Immature natural killer cell (primary cell): ENCODE results near the gene TMEM134. TPM values are rescaled to one million over a fixed set of nuclear protein-coding genes. Genes with fewer than 3 reads are reported as not detected.
A peak's percentile ranks its signal among the peaks of the same experiment; 100 is the strongest.
"Not testable (repeated sequence)": the region's sequence is repeated elsewhere in the genome, so short reads cannot be mapped to it uniquely, and the experiment has no call there.

Experiments
- DNase-seq, 3 donors: peaks; one replicate each; pipeline ENCODE4 v3.0.0; 2022; ENCODE audit warnings: mixed read lengths in 1 of 3
- H3K27ac Mint-ChIP-seq, 6 donors: one replicate each; pipeline ENCODE4 v1.8.0; 2020; ENCODE audit warnings: mixed read lengths in 6 of 6, mild to moderate bottlenecking in 5 of 6, inconsistent platforms in 4 of 6, moderate library complexity in 3 of 6
- H3K27me3 Mint-ChIP-seq, 3 donors: one replicate each; pipeline ENCODE4 v1.8.0; 2020 to 2021; ENCODE audit warnings: low read depth in 3 of 3, mild to moderate bottlenecking in 3 of 3, mixed read lengths in 3 of 3, moderate library complexity in 3 of 3, inconsistent platforms in 1 of 3
- H3K36me3 Mint-ChIP-seq, 3 donors: one replicate each; pipeline ENCODE4 v1.8.0; 2020; ENCODE audit warnings: mixed read lengths in 3 of 3, inconsistent platforms in 2 of 3, mild to moderate bottlenecking in 2 of 3
- H3K4me1 Mint-ChIP-seq, 2 donors: one replicate each; pipeline ENCODE4 v1.8.0; 2020; ENCODE audit warnings: inconsistent platforms in 2 of 2, mild to moderate bottlenecking in 2 of 2, mixed read lengths in 2 of 2, moderate library complexity in 1 of 2
- H3K4me3 Mint-ChIP-seq, 5 donors: one replicate each; pipeline ENCODE4 v1.8.0; 2020; ENCODE audit warnings: mild to moderate bottlenecking in 5 of 5, mixed read lengths in 5 of 5, inconsistent platforms in 3 of 5, moderate library complexity in 3 of 5
- H3K9me3 Mint-ChIP-seq, 6 donors: one replicate each; pipeline ENCODE4 v1.8.0; 2020; ENCODE audit warnings: mild to moderate bottlenecking in 6 of 6, mixed read lengths in 6 of 6, inconsistent platforms in 4 of 6, moderate library complexity in 3 of 6
- polyA plus RNA-seq, 3 donors: library from polyadenylated mRNA; unstranded; fragments of 300-500 nt; fragmentation: Illumina TruSeq; gene quantifications; one replicate each; pipeline ENCODE4 v1.2.3, GENCODE V29; 2021

The TMEM134 gene
- polyA plus RNA-seq, 3 donors from 2014 or later, result 154 to 255 (median 189) TPM

DNA sequence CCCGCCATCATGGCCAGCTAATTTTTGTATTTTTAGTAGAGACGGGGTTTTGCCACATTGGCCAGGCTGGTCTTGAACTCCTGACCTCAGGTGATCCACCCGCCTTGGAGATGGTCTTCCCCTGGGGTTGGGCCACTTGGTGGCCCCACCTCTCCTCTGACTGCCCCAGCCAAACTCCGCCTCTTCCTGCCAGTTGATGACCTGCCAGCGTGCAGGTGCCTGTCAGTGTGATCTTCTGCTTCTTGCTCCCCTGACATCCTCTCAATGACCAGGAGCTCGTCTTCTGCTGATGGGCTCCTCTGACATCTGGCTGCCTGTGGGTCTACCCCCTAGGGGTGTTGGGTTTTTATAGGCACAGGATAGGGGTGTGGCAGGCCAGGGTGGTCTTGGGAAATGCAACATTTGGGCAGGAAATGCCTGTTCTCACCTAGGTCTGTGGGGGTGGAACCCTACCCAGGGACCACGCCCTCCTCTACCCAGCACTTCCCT is 16.9 kb upstream of the TMEM134 start:
- peak; percentile 17 to 30 (median 19) for DNase-seq
- Mint-ChIP-seq H3K27ac (peak overlapping the region; percentile 66 to 90 (median 87)), H3K4me3 (peak overlapping the region; percentile 52 to 82 (median 75)), H3K4me1 (peaks cover 57 to 60% of the 10 kb centered on the region in 2 donors), H3K36me3 (peaks cover 0 to 15% (median 9%) of the 10 kb centered on the region in 3 donors)
- not testable (repeated sequence) for H3K27me3 Mint-ChIP-seq, H3K9me3 Mint-ChIP-seq

DNA sequence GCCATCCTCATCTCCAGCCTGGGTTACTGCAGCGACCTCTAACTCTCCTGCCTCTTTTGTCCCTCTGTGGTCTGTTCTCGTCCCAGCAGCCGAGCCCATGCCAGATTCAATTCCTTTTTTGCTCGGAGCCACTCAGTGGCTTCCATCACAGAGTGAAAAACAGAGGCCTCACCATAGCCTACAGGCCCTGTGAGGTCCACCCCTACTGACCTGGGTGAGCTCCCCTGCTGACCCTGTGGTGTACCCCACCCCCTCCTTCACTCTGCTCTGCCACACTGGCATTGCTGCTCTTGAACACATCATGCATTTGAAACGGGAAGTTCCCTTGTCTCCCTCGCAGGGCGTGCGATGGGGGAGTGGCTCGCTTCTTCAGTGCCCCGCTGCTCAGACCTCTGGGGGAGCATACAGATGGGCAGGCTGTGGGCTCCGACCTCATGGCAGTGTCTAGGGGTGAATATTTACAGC is 15.8 kb upstream of the TMEM134 start:
- Mint-ChIP-seq H3K27ac (peak overlapping the region; percentile 96 to 100 (median 100)), H3K9me3 (no peaks in the 10 kb centered on the region), H3K4me3 (peak overlapping the region; percentile 96 to 100 (median 99)), H3K27me3 (peaks cover 5 to 9% (median 6%) of the 10 kb centered on the region in 3 donors), H3K36me3 (peaks cover 0 to 14% (median 9%) of the 10 kb centered on the region in 3 donors), H3K4me1 (peaks cover 57 to 60% of the 10 kb centered on the region in 2 donors)
- DNase-seq, result peak; percentile 20 to 41 (median 20)

DNA sequence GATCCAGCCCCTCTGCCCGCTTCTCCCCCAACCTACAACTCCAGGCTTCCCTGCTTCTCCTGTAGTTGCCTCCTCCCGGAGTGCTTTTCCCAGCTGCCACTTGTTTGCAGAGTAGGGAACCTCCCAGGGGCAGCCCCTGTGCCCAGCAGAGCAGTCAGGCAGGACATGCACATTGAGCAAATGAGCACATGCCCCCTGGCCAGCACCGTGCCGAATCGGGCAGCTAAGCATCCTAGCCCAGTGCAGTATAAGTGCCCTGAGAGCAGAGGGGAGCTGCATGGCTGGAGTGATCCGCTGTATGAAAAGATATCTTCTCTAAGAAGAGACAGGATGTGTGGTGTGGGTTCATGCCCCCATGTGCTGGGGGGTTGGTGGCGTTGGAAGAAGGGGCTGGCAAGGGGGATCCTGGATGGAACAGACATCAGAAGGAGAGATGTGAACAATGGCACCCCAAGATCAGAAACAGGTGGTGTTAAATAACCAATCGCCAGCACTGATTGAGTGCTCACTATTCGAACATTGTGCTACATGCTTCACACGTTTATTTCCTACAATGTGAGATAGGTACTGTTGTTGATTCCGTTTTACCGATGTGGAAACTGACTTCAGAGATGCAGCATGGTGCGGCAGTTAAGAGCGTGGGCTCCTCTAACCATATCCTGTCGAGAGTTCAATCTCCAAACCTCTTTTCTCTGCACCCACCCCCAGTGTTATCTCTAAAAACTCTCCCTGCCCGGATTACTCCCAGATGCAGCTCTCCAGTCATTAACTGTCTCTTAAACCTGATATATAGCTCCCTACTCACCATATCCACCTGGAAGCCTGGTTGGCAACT is 15.0 kb upstream of the TMEM134 start:
- Mint-ChIP-seq H3K27me3 (peaks cover 5 to 9% (median 6%) of the 10 kb centered on the region in 3 donors), H3K27ac (peak overlapping the region; percentile 96 to 100 (median 100)), H3K9me3 (no peaks in the 10 kb centered on the region), H3K4me1 (peaks cover 55 to 60% of the 10 kb centered on the region in 2 donors), H3K36me3 (peaks cover 0 to 10% (median 9%) of the 10 kb centered on the region in 3 donors), H3K4me3 (peak overlapping the region; percentile 96 to 100 (median 99))
- DNase-seq, result peak; percentile 19 to 53 (median 33)

DNA sequence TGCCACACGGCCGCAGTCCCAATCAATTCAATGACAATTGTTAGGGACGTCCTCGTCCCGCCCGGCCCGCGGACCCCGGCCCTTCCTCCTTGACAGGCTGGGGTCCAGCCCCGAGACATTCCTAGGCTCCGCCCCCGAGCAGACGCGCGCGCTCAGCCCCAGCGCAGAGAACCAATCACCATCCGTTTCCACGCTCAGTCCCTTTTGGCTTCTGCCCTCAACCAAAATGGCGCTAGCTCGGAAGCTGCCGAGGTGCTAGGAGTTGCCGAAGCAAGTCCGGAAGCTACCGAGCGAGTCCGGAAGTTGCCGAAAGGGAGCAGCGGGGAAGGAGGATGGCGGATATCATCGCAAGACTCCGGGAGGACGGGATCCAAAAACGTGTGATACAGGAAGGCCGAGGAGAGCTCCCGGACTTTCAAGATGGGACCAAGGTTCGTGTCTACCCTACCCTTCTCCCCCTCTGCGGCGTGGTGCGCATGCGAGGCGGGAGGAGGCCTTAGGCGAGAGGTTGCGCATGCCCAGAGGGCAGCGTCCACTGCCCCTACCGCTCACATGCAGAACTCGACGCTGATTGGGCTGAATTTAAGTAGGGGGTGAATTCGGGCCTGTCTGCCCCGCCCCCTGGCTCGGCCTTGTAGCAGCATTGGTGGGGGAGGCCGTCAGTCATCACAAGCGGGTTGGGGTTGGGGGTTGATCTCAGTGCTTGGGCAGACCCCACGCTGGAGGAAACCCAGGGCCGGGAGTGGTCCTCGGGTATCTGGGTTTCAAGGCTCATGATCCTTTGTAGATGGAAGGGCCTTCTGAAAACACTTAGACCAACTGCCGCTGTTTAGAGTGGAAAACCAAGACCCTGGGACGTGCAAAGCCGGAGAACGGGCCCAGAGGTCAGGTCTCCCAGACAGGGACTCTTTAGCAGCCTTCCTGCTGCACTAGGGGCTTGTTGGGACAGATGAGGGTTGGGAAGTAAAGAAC is 14.1 kb upstream of the TMEM134 start, which contains the start of gene AIP:
Gene AIP, plus strand, starts transcription at position 200 of the 972 bp plus-strand sequence. Its CDS starts 133 bp downstream, at position 333.
- H3K36me3 Mint-ChIP-seq, result peaks cover 0 to 9% (median 9%) of the 10 kb centered on the region in 3 donors
- H3K9me3 Mint-ChIP-seq, result no peaks in the 10 kb centered on the region
- H3K4me3 Mint-ChIP-seq, result peak within 1 kb of the TSS; percentile 96 to 100 (median 99)
- H3K4me1 Mint-ChIP-seq, result peaks cover 53 to 59% of the 10 kb centered on the region in 2 donors
- peak within 1 kb of the TSS; percentile 96 to 100 (median 100) for H3K27ac Mint-ChIP-seq
- DNase-seq, result peak; percentile 96 to 97 (median 96)
- peaks cover 5 to 9% (median 6%) of the 10 kb centered on the region in 3 donors for H3K27me3 Mint-ChIP-seq

DNA sequence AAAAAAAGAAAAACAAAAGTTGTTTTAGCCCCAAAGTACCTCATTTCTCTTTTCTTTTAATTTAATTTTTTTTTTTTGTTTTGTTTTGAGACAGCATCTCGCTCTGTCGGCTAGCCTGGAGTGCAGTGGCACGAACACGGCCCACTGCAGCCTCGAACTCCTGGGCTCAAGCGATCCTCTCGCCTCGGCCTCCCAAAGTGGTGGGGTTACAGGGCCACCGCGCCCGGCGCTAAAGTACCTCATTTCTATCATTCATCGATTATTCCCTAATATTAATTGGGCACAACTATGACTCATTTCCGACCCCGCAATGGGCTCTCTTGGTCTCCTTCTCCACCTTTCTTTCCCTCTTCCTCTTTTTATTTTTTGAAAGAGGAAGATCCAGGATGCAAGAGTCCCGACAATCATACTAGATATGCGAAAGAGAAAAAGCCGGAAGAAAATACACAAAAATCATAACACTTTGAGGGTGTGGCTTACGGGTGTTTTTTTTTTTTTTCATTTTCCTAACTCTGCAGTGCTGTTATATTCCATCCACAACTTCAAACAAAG is 13.3 kb upstream of the TMEM134 start:
- Mint-ChIP-seq H3K27me3 (peaks cover 6 to 9% (median 9%) of the 10 kb centered on the region in 3 donors), H3K9me3 (no peaks in the 10 kb centered on the region), H3K36me3 (peaks cover 0 to 4% (median 2%) of the 10 kb centered on the region in 3 donors), H3K4me1 (peaks cover 46 to 51% of the 10 kb centered on the region in 2 donors), H3K4me3 (peak overlapping the region; percentile 96 to 100 (median 99)), H3K27ac (peak overlapping the region; percentile 96 to 100 (median 100))
- no peak for DNase-seq

DNA sequence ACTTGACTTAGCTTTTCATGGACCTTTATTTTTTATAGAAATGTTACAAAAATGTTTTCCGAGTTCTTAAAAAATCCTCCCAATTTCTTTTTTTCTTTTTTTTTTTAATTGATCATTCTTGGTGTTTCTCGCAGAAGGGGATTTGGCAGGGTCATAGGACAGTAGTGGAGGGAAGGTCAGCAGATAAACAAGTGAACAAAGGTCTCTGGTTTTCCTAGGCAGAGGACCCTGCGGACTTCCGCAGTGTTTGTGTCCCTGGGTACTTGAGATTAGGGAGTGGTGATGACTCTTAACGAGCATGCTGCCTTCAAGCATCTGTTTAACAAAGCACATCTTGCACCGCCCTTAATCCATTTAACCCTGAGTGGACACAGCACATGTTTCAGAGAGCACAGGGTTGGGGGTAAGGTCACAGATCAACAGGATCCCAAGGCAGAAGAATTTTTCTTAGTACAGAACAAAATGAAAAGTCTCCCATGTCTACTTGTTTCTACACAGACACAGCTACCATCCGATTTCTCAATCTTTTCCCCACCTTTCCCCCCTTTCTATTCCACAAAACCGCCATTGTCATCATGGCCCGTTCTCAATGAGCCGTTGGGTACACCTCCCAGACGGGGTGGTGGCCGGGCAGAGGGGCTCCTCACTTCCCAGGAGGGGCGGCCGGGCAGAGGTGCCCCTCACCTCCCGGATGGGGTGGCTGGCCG is 8.4 kb upstream of the TMEM134 start:
- not testable (repeated sequence) for H3K4me1 Mint-ChIP-seq, H3K36me3 Mint-ChIP-seq, H3K9me3 Mint-ChIP-seq, H3K4me3 Mint-ChIP-seq, H3K27me3 Mint-ChIP-seq, DNase-seq, H3K27ac Mint-ChIP-seq

DNA sequence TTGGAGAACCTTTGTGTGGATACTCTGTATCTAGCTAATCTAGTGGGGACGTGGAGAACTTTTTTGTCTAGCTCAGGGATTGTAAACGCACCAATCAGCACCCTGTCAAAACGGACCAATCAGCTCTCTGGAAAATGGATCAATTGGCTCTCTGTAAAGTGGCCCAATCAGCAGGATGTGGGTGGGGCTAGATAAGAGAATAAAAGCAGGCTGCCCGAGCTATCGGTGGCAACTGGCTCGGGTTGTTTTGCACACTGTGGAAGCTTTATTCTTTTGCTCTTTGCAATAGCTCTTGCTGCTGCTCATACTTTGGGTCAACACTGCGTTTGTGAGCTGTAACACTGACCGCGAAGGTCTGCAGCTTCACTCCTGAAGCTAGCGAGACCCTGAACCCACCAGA is 7.6 kb upstream of the TMEM134 start:
- not testable (repeated sequence) for H3K4me3 Mint-ChIP-seq, H3K4me1 Mint-ChIP-seq, DNase-seq, H3K9me3 Mint-ChIP-seq, H3K36me3 Mint-ChIP-seq, H3K27me3 Mint-ChIP-seq, H3K27ac Mint-ChIP-seq

DNA sequence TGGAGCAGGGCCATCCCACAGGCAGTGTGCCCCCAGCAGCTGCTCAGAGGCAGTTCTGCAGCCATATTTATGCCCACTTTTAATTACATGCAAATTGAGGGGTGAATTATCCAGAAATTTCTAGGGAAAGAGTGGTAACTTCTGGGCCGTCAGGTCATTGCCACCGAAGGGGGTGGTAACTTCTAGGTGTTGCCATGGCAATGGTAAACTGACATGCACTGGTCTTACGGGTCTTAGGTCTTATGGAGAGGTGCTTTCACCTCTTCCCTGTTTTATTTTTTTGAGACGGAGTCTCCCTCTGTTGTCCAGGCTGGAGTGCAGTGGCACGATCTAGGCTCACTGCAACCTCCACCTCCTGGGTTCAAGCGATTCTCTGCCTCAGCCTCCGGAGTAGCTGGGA is 3.8 kb upstream of the TMEM134 start:
- H3K36me3 Mint-ChIP-seq, result no peaks in the 10 kb centered on the region
- no peaks in the 10 kb centered on the region for H3K9me3 Mint-ChIP-seq
- peaks cover 0 to 7% (median 3%) of the 10 kb centered on the region in 3 donors for H3K27me3 Mint-ChIP-seq
- H3K27ac Mint-ChIP-seq, result peak overlapping the region in 1 of 6 donors; percentile 16
- H3K4me1 Mint-ChIP-seq, result peaks cover 9 to 12% of the 10 kb centered on the region in 2 donors
- DNase-seq, result no peak
- H3K4me3 Mint-ChIP-seq, result no peak overlapping the region

DNA sequence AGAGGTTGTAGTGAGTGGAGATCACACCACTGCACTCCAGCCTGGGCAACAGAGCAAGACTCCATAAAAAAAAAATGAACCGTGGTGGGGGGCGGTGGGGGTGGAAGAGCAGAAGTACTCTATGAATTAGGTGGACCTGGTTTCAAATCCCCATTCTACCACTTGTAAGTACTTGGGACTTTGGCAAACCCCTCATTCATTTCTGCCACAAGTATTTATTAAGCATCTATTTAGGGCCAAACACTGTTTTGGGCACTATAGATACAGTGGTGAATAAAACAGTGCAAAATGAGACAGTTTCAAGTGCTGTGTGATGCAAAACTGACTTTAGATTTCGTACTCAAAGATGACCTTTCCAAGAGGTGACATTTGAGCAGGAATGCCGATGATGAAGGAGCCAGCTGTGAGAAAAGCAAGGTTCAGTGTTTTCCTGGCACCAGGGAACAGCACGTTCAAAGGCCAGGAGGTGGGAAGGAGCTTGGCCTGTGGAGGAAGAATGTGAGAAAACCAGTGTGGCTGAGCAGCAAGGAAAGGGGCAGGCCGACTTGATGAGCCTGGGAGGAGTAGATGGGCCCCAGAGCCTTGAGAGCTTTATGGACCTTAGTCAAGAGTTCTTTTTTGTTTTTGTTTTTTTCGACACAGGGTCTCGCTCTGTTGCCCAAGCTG is 1.4 kb upstream of the TMEM134 start:
- no peaks in the 10 kb centered on the region for H3K36me3 Mint-ChIP-seq
- no peaks in the 10 kb centered on the region for H3K9me3 Mint-ChIP-seq
- DNase-seq, result no peak
- peaks cover 13 to 16% of the 10 kb centered on the region in 2 donors for H3K4me1 Mint-ChIP-seq
- H3K27me3 Mint-ChIP-seq, result peaks cover 0 to 4% (median under 1%) of the 10 kb centered on the region in 3 donors
- peak overlapping the region in 4 of 6 donors; percentile 40 to 71 (median 62) for H3K27ac Mint-ChIP-seq
- H3K4me3 Mint-ChIP-seq, result peak overlapping the region in 3 of 5 donors; percentile 32 to 80 (median 68)

DNA sequence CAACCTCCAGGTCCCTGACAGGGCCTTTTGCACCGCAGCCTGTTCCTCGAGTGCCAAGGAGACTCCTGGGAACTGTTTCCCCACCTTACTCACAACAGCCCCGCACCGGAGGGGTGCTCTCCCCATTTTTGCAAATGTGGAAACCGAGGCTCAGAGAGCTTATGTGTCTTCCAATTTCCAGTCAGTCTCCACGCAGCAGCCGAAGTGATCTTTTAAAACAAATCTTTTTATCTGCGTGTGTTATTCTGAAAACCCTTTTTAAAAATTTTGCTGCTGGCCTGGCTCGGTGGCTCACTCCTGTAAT is 409 bp upstream of the TMEM134 start:
- H3K4me1 Mint-ChIP-seq, result peaks cover 19 to 21% of the 10 kb centered on the region in 2 donors
- no peak for DNase-seq
- peak overlapping the region; percentile 70 to 92 (median 84) for H3K27ac Mint-ChIP-seq
- H3K4me3 Mint-ChIP-seq, result peak overlapping the region; percentile 71 to 83 (median 80)
- H3K27me3 Mint-ChIP-seq, result peaks cover 0 to 8% (median 3%) of the 10 kb centered on the region in 3 donors
- H3K36me3 Mint-ChIP-seq, result no peaks in the 10 kb centered on the region
- no peaks in the 10 kb centered on the region for H3K9me3 Mint-ChIP-seq

DNA sequence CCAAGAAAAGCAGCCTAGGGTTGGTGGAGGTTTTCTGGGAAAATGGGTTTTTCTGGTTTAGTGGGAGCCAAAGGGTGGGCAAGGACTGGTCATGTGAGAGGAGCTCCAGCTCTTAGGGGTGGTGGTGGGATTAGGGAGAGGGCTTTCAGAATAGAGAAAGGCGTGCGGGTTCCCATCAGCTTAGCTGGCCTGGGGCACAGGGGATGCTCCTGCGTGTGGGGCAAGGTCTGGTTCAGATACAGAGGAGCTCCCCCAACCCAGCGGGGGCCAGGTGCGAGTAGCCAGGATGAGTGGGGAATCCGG is 644 bp downstream of the TMEM134 start:
- H3K9me3 Mint-ChIP-seq, result no peaks in the 10 kb centered on the region
- H3K36me3 Mint-ChIP-seq, result no peaks in the 10 kb centered on the region
- DNase-seq, result no peak
- H3K27me3 Mint-ChIP-seq, result peaks cover 0 to 9% (median 3%) of the 10 kb centered on the region in 3 donors
- peak overlapping the region; percentile 61 to 89 (median 77) for H3K27ac Mint-ChIP-seq
- peaks cover 25 to 29% of the 10 kb centered on the region in 2 donors for H3K4me1 Mint-ChIP-seq
- H3K4me3 Mint-ChIP-seq, result peak overlapping the region; percentile 82 to 87 (median 83)

DNA sequence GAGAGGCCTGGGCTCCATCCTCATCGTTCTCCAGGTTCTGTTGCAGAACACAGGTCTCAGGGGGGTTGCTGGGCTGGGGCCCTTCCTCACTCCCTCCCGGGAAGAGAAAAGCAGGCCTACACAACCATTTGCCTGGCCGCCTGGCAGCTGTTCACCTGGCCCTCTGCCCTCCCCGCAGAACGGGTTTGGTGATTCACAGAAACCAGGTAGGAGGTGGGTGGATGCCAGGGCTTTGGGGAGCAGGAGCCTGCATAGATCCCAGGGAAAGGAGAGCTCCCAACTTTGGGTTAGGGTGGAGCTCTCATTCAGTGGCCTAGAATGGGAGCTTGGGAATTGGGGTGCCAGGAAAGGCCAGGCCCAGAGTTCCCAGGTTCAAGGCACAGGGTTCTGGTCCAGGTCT is 995 bp downstream of the TMEM134 start:
- no peaks in the 10 kb centered on the region for H3K9me3 Mint-ChIP-seq
- H3K4me3 Mint-ChIP-seq, result peak overlapping the region; percentile 82 to 87 (median 83)
- H3K27ac Mint-ChIP-seq, result peak overlapping the region; percentile 61 to 89 (median 78)
- DNase-seq, result no peak
- peaks cover 25 to 29% of the 10 kb centered on the region in 2 donors for H3K4me1 Mint-ChIP-seq
- H3K36me3 Mint-ChIP-seq, result no peaks in the 10 kb centered on the region
- H3K27me3 Mint-ChIP-seq, result peaks cover 0 to 9% (median 2%) of the 10 kb centered on the region in 3 donors
